ENCODE data around the gene ME3. TPM values are rescaled to one million over a fixed set of nuclear protein-coding genes. Genes with fewer than 3 reads are reported as not detected.

Gene ME3
- total and polyA plus RNA-seq, 2 experiments from 2014 or later, result 7.5 to 10.9 TPM

DNA sequence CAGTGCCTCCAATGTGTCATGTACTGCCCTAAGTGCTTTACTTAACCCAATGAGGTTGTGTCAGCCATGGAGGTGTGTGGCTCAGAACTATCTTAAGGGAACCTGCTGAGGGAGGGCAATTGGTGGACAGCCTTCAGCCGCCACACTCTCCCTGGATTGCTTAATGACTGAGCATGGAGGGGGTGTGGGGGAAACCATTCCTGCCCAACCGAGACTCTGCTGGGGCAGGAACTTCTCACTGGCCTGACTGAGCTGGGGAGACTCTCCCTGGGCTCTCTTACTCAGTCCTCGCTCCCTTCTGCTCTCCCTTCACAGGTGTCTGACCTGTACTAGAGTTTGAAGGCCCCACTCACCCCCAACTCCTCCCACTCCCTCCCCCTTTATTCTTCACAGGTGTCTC, 183.0 kb downstream of the ME3 start:
- H3K9ac ChIP-seq, result no peak overlapping the region

DNA sequence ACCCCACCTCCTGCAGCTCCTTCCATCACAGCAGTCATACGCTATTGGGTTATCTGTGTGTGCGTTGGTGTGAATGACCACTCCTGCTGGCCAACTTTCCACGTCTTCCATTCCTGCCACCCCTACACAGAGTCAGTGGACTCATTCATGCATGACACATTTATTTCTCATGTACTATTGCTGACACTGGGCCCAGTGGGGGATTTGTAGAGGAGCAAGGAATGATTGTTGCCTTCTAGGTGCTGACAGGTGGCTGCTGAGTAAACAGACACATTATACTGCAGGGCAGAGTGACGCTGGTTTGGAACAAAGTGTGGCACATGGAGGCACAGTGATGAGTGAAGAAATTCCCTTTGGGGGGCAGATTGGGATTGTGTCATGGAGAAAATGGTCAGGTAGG, 183.9 kb downstream of the ME3 start:
- no peak overlapping the region for H3K9ac ChIP-seq
- no peaks in the 10 kb centered on the region for H4K20me1 ChIP-seq (ENCODE audit: insufficient read depth)
- H3K4me1 ChIP-seq (ENCODE audit: insufficient read depth), result peaks cover 14% of the 10 kb centered on the region
- no peaks in the 10 kb centered on the region for H3K36me3 ChIP-seq (ENCODE audit: low read depth)
- 61 to 62% methylated on average over 4 of the region's 4 CpGs for WGBS, 2 experiments (ENCODE audit: low coverage in 1 of 2, low lambda C conversion rate in 2 of 2, missing lambda C conversion rate in 2 of 2)
- no peaks in the 10 kb centered on the region for H3K79me2 ChIP-seq (ENCODE audit: insufficient read depth)
- H3K9me2 ChIP-seq (ENCODE audit: insufficient read depth), result no peaks in the 10 kb centered on the region
- peak; percentile 70 for DNase-seq
- in situ Hi-C loops (cut with MboI), result no loop called here
- H3K27me3 ChIP-seq (replicated peaks; ENCODE audit: insufficient read depth), result peaks cover 13% of the 10 kb centered on the region; the same call in 1 of the 2 replicates
- no peak overlapping the region for H3K4me2 ChIP-seq (ENCODE audit: unreplicated experiment)
- H3F3A ChIP-seq (ENCODE audit: insufficient read depth), result peaks cover 19% of the 10 kb centered on the region
- H3K27ac ChIP-seq, result no peak overlapping the region
- no peak for TF ChIP-seq EZH2 (IDR thresholded peaks at IDR 0.05; ENCODE audit: insufficient read depth, poor library complexity, severe bottlenecking)
- no peak for TF ChIP-seq EZH2phosphoT487 (IDR thresholded peaks at IDR 0.05; ENCODE audit: insufficient read depth, low read depth)
- no peak overlapping the region for H3K4me3 ChIP-seq
- H3K9me3 ChIP-seq (ENCODE audit: low read depth), result no peaks in the 10 kb centered on the region
- H2AFZ ChIP-seq, result no peak overlapping the region

More for the DNA sequence above, 183.0 kb downstream of the ME3 start:
- H3K4me2 ChIP-seq (ENCODE audit: unreplicated experiment), result no peak overlapping the region
- no peaks in the 10 kb centered on the region for H3K9me2 ChIP-seq (ENCODE audit: insufficient read depth)
- H3K79me2 ChIP-seq (ENCODE audit: insufficient read depth), result no peaks in the 10 kb centered on the region
- peaks cover 8% of the 10 kb centered on the region for H3K4me1 ChIP-seq (ENCODE audit: insufficient read depth)
- TF ChIP-seq EZH2phosphoT487 (IDR thresholded peaks at IDR 0.05; ENCODE audit: insufficient read depth, low read depth) (no peak), EZH2 (IDR thresholded peaks at IDR 0.05; ENCODE audit: insufficient read depth, poor library complexity, severe bottlenecking) (no peak)
- no peak overlapping the region for H2AFZ ChIP-seq
- no peaks in the 10 kb centered on the region for H3K36me3 ChIP-seq (ENCODE audit: low read depth)
- no peak overlapping the region for H3K4me3 ChIP-seq
- H4K20me1 ChIP-seq (ENCODE audit: insufficient read depth), result no peaks in the 10 kb centered on the region
- peaks cover 12% of the 10 kb centered on the region for H3F3A ChIP-seq (ENCODE audit: insufficient read depth)
- H3K27me3 ChIP-seq (replicated peaks; ENCODE audit: insufficient read depth), result peaks cover 13% of the 10 kb centered on the region; the same call in 1 of the 2 replicates
- no peaks in the 10 kb centered on the region for H3K9me3 ChIP-seq (ENCODE audit: low read depth)
- DNase-seq, result no peak
- WGBS, 2 experiments (ENCODE audit: low coverage in 1 of 2, low lambda C conversion rate in 2 of 2, missing lambda C conversion rate in 2 of 2), result 94% methylated on average over 2 to 3 of the region's 3 CpGs
- in situ Hi-C loops (cut with MboI), result no loop called here
- no peak overlapping the region for H3K27ac ChIP-seq

DNA sequence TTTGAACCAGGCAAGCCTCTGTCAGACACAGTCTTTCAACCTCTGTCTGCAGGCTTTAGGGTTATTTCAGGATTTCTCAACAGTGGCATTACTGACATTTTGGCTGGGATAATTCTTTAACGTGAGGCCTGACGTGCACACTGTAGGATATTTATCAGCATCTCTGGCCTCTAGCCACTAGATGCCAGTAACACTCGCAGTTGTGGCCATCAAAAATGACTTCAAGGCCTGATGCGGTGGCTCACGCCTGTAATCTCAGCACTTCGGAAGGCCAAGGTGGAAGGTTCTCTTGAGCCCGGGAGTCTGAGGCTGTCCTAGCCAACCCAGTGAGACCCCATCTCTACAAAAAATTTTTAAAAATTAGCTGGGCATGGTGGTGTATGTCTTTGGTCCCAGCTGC, 184.7 kb downstream of the ME3 start:
- Histone ChIP-seq H3K79me2 (ENCODE audit: insufficient read depth) (no peaks in the 10 kb centered on the region), H3K9me2 (ENCODE audit: insufficient read depth) (no peaks in the 10 kb centered on the region), H3F3A (ENCODE audit: insufficient read depth) (peaks cover 24% of the 10 kb centered on the region), H3K4me1 (ENCODE audit: insufficient read depth) (peaks cover 15% of the 10 kb centered on the region), H3K27ac (no peak overlapping the region), H3K27me3 (replicated peaks; ENCODE audit: insufficient read depth) (peaks cover 13% of the 10 kb centered on the region; the same call in 1 of the 2 replicates), H3K9ac (no peak overlapping the region), H4K20me1 (ENCODE audit: insufficient read depth) (no peaks in the 10 kb centered on the region), H2AFZ (no peak overlapping the region), H3K4me2 (ENCODE audit: unreplicated experiment) (no peak overlapping the region), H3K9me3 (ENCODE audit: low read depth) (no peaks in the 10 kb centered on the region), H3K4me3 (no peak overlapping the region), H3K36me3 (ENCODE audit: low read depth) (no peaks in the 10 kb centered on the region)
- TF ChIP-seq EZH2phosphoT487 (IDR thresholded peaks at IDR 0.05; ENCODE audit: insufficient read depth, low read depth), result no peak
- TF ChIP-seq EZH2 (IDR thresholded peaks at IDR 0.05; ENCODE audit: insufficient read depth, poor library complexity, severe bottlenecking), result no peak
- 94 to 96% methylated on average over 7 of the region's 7 CpGs for WGBS, 2 experiments (ENCODE audit: low coverage in 1 of 2, low lambda C conversion rate in 2 of 2, missing lambda C conversion rate in 2 of 2)
- in situ Hi-C loops (cut with MboI), result no loop called here
- no peak for DNase-seq

DNA sequence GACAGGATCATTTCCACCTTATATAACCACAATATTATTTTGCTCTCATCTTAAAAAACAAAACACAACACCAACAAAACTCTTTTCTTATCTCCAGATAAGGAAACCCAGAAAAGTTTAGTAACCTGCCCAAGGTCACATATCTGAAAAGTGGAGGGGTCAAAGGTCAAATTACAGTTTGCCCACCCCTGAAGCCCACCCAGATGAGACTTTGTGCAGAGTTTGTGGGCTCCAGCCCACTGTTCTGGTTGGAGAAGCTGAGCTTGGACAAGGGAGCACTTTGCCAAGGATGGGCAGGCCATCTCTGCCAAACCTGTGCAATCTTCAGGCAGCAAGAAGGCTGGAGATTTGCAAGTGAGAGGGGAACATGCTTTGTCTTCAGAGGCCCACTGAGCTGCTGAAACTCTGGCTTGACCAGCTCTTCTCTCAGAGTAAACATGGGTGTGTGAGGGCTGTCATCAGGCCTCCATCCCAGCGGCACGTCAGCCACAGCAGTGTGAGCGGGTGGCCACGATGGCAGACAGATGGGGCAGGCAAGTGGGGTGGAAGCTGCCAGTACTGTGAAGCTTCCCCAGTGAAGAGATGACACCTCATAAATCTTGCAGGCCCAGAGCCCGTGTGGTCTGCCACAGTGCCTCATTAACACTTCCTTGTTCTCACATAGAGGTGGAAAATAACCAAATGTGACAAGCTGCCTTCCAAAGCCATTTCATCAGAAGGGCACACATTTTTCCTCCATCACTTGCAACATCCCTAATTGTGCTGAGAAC, 186.0 kb downstream of the ME3 start:
- DNase-seq, result no peak
- Histone ChIP-seq H3K27ac (no peak overlapping the region), H3K36me3 (ENCODE audit: low read depth) (no peaks in the 10 kb centered on the region), H3K27me3 (replicated peaks; ENCODE audit: insufficient read depth) (peaks cover 9% of the 10 kb centered on the region; the same call in 1 of the 2 replicates), H3K9ac (no peak overlapping the region), H3K4me1 (ENCODE audit: insufficient read depth) (peaks cover 15% of the 10 kb centered on the region), H2AFZ (no peak overlapping the region), H3K9me2 (ENCODE audit: insufficient read depth) (no peaks in the 10 kb centered on the region), H3K4me2 (ENCODE audit: unreplicated experiment) (no peak overlapping the region), H3K79me2 (ENCODE audit: insufficient read depth) (no peaks in the 10 kb centered on the region), H3F3A (ENCODE audit: insufficient read depth) (peaks cover 26% of the 10 kb centered on the region), H4K20me1 (ENCODE audit: insufficient read depth) (no peaks in the 10 kb centered on the region), H3K9me3 (ENCODE audit: low read depth) (no peaks in the 10 kb centered on the region), H3K4me3 (no peak overlapping the region)
- in situ Hi-C loops (cut with MboI), result no loop called here
- WGBS, 2 experiments (ENCODE audit: low coverage in 1 of 2, low lambda C conversion rate in 2 of 2, missing lambda C conversion rate in 2 of 2), result 83 to 85% methylated on average over 5 of the region's 5 CpGs
- no peak for TF ChIP-seq EZH2 (IDR thresholded peaks at IDR 0.05; ENCODE audit: insufficient read depth, poor library complexity, severe bottlenecking)
- no peak for TF ChIP-seq EZH2phosphoT487 (IDR thresholded peaks at IDR 0.05; ENCODE audit: insufficient read depth, low read depth)

All from GM23248 (cell line).